A549 (cell line): Measurements from ENCODE around the gene ANXA2. TPM values are rescaled to one million over a fixed set of nuclear protein-coding genes. Genes with fewer than 3 reads are reported as not detected.

Experiments
- ATAC-seq, 2 experiments: fragments of 200-7000 bp in 1 of 2; fragments of >200 bp in 1 of 2; cut with Nextera tagmentation in 1 of 2; cut with Tn5 transposase in 1 of 2; 3 replicates each; pipeline versions ENCODE4 v1.8.0 to v1.9.1; 2018 to 2020; ENCODE audit warnings: mild to moderate bottlenecking in 1 of 2, moderate library complexity in 1 of 2
- CTCF ChIA-PET: fragments of 300-600 bp; sonication (Branson Sonifier 250); formaldehyde crosslinking; extraction: SDS; loops from one replicate; lab custom pipeline; 2021; ENCODE audit warnings: antibody characterized with exemption, inconsistent platforms; lab: Yijun Ruan, JAX
- POLR2A ChIA-PET: fragments of 350-600 bp; formaldehyde crosslinking; extraction: SDS; loops from one replicate; lab custom pipeline; 2021; ENCODE audit warnings: antibody characterized with exemption, inconsistent platforms; lab: Yijun Ruan, JAX
- DNase-seq, 2 experiments: peaks; one replicate each; pipeline versions ENCODE4 v3.0.0 to v3.0.0-alpha.2; 2011 to 2016; ENCODE audit warnings: low read depth in 1 of 2, low spot score in 1 of 2
- FAIRE-seq: peaks from 2 replicates; lab custom pipeline; 2011; peaks lifted over from hg19 to GRCh38; lab: Jason Lieb, UNC
- H3K27ac ChIP-seq, 2 experiments: fragments of >200 bp; sonication (Bioruptor Twin); formaldehyde crosslinking; 3 replicates each; pipeline ENCODE4 v1.5.1; 2016 to 2017
- H3K4me1 ChIP-seq: fragments of >200 bp; sonication (Bioruptor Twin); formaldehyde crosslinking; 3 replicates; pipeline ENCODE4 v1.6.1; 2016
- H3K4me2 ChIP-seq: fragments of >200 bp; sonication (Bioruptor Twin); formaldehyde crosslinking; 3 replicates; pipeline ENCODE4 v1.6.1; 2016
- H3K4me3 ChIP-seq: fragments of >200 bp; sonication (Bioruptor Twin); formaldehyde crosslinking; 3 replicates; pipeline ENCODE4 v1.5.1; 2016
- H3K9me3 ChIP-seq: fragments of >200 bp; sonication (Bioruptor Twin); formaldehyde crosslinking; 3 replicates; pipeline ENCODE4 v1.6.1; 2016
- ATOH8 ChIP-seq: fragments of 250-450 bp; sonication (Bioruptor Pico); IDR thresholded peaks from 2 replicates; pipeline ENCODE4 v1.5.0; 2020; ENCODE audit warnings: low read depth, mild to moderate bottlenecking, moderate library complexity
- BCL3 ChIP-seq: fragments of >200 bp; sonication (Bioruptor Twin); formaldehyde crosslinking; IDR thresholded peaks from 3 replicates; pipeline ENCODE4 v1.6.1; 2016
- CBX8 ChIP-seq: fragments of 200-600 bp; sonication (generic); IDR thresholded peaks from 2 replicates; pipeline ENCODE4 v1.6.1; 2016
- CEBPB ChIP-seq, 2 experiments: fragments of >200 bp in 1 of 2; sonication (Bioruptor Twin) in 1 of 2; formaldehyde crosslinking in 1 of 2; IDR thresholded peaks; 2 replicates each; pipeline ENCODE4 v1.6.1; 2012 to 2016
- CTCF ChIP-seq: fragments of >200 bp; sonication (Bioruptor Twin); formaldehyde crosslinking; IDR thresholded peaks from 3 replicates; pipeline ENCODE4 v1.5.1; 2016
- EHF ChIP-seq: fragments of 250-450 bp; sonication (Bioruptor Pico); IDR thresholded peaks from 2 replicates; pipeline ENCODE4 v1.5.0; 2020; ENCODE audit warnings: mild to moderate bottlenecking
- ELK1 ChIP-seq: fragments of 150-350 bp; IDR thresholded peaks from 2 replicates; pipeline ENCODE4 v1.6.1; 2014; ENCODE audit warnings: low read depth, mild to moderate bottlenecking, low read length
- FOSL2 ChIP-seq, 2 experiments: fragments of 450-650 bp in 1 of 2; fragments of >200 bp in 1 of 2; sonication (Bioruptor Twin) in 1 of 2; formaldehyde crosslinking; IDR thresholded peaks; 2 replicates each; pipeline versions ENCODE4 v1.5.0 to v1.6.1; 2016 to 2020; ENCODE audit warnings: mild to moderate bottlenecking in 1 of 2, moderate library complexity in 1 of 2
- HDAC2 ChIP-seq: fragments of 200-600 bp; sonication (generic); IDR thresholded peaks from 2 replicates; pipeline ENCODE4 v1.6.1; 2016
- HEYL ChIP-seq: fragments of 250-450 bp; sonication (Bioruptor Pico); IDR thresholded peaks from 2 replicates; pipeline ENCODE4 v1.8.0; 2021; ENCODE audit warnings: mild to moderate bottlenecking, moderate library complexity
- HMGXB4 ChIP-seq: fragments of 250-450 bp; sonication (Bioruptor Pico); IDR thresholded peaks from 2 replicates; pipeline ENCODE4 v1.5.0; 2021; ENCODE audit warnings: mild to moderate bottlenecking, moderate library complexity, borderline replicate concordance
- HOXA7 ChIP-seq: fragments of 250-450 bp; sonication (Bioruptor Pico); IDR thresholded peaks from 2 replicates; pipeline ENCODE4 v1.5.0; 2020; ENCODE audit warnings: mild to moderate bottlenecking, moderate library complexity
- HOXB13 ChIP-seq: fragments of 250-450 bp; sonication (Bioruptor Pico); IDR thresholded peaks from 2 replicates; pipeline ENCODE4 v1.5.0; 2020; ENCODE audit warnings: low read depth, mild to moderate bottlenecking, moderate library complexity
- JUN ChIP-seq, 2 experiments: fragments of >200 bp; sonication (Bioruptor Twin); formaldehyde crosslinking; IDR thresholded peaks; 2 replicates in 1 of 2; 3 replicates in 1 of 2; pipeline ENCODE4 v1.6.1; 2016 to 2017
- KDM5A ChIP-seq: fragments of 200-600 bp; sonication (generic); IDR thresholded peaks from 2 replicates; pipeline ENCODE4 v1.6.1; 2016; ENCODE audit warnings: antibody characterized with exemption, mild to moderate bottlenecking
- NFE2L2 ChIP-seq: fragments of 150-350 bp; conservative IDR thresholded peaks from 2 replicates; pipeline ENCODE4 v1.6.1; 2014; ENCODE audit warnings: low read length
- POLR2AphosphoS2 ChIP-seq: conservative IDR thresholded peaks from 2 replicates; pipeline ENCODE4 v1.6.1; 2012; ENCODE audit warnings: low read length, improper control_type of control experiment, inconsistent platforms
- RARB ChIP-seq: fragments of 250-450 bp; sonication (Bioruptor Pico); IDR thresholded peaks from 2 replicates; pipeline ENCODE4 v1.8.0; 2021; ENCODE audit warnings: mild to moderate bottlenecking, moderate library complexity
- REST ChIP-seq: fragments of 200-600 bp; sonication (generic); IDR thresholded peaks from 2 replicates; pipeline ENCODE4 v1.6.1; 2016; ENCODE audit warnings: antibody characterized with exemption, mild to moderate bottlenecking, moderate library complexity
- RFX5 ChIP-seq: fragments of 450-650 bp; IDR thresholded peaks from 2 replicates; pipeline ENCODE4 v1.7.1; 2014; ENCODE audit warnings: antibody characterized with exemption, mild to moderate bottlenecking, moderate library complexity
- SMC3 ChIP-seq: fragments of >200 bp; sonication (Bioruptor Twin); formaldehyde crosslinking; IDR thresholded peaks from 3 replicates; pipeline ENCODE4 v1.6.1; 2018; ENCODE audit warnings: inconsistent platforms
- SREBF2 ChIP-seq: fragments of 450-650 bp; IDR thresholded peaks from 2 replicates; pipeline ENCODE4 v1.6.1; 2014; ENCODE audit warnings: mild to moderate bottlenecking, moderate library complexity
- ZFP36 ChIP-seq: fragments of 450-650 bp; IDR thresholded peaks from 2 replicates; pipeline ENCODE4 v1.6.1; 2014; ENCODE audit warnings: borderline replicate concordance; ENCODE audit not compliant: partially characterized antibody
- ZSCAN20 ChIP-seq: fragments of 250-450 bp; sonication (Bioruptor Pico); IDR thresholded peaks from 2 replicates; pipeline ENCODE4 v1.8.0; 2022; ENCODE audit warnings: mild to moderate bottlenecking, moderate library complexity
- WGBS: methylation state at CpG from one replicate; pipeline ENCODE4 v1.1.6; 2017; ENCODE audit errors: missing lambda C conversion rate; 5-methylcytosine and 5-hydroxymethylcytosine counted together
- polyA plus RNA-seq, 4 experiments: library from polyadenylated mRNA; depleted of rRNA in 3 of 4; stranded (reverse); fragments of >200 nt; fragmentation: RNase III in 1 of 4; extraction: RNeasy Plus Mini Kit Qiagen cat#74134 plus additional on column Dnase treatment in 1 of 4; gene quantifications; 2 replicates in 3 of 4; 3 replicates in 1 of 4; pipeline ENCODE4 v1.2.3, GENCODE V29; 2011 to 2017

The ANXA2 gene
- polyA plus RNA-seq, 2 of the 4 experiments (the other 2 are of a cell fraction) = 4,707 to 5,746 TPM

GRCh38 chr15:60350108-60350507, 47.7 kb downstream of the ANXA2 start:
- Histone ChIP-seq H3K27ac (peak overlapping the region; percentile 40 to 58; a peak in 4 of 6 replicates), H3K4me3 (no peak overlapping the region), H3K4me1 (peaks cover 99% of the 10 kb centered on the region), H3K4me2 (peak overlapping the region; percentile 29; the same call in 2 of the 3 replicates), H3K9me3 (no peaks in the 10 kb centered on the region)
- POLR2A ChIA-PET = no interaction called here
- ATAC-seq (peak; percentile 44 to 65), DNase-seq (peak in 1 of 2 experiments; percentile 36), FAIRE-seq (no peak)
- 83% methylated on average over 2 of the region's 2 CpGs for WGBS
- CTCF ChIA-PET = interaction anchor here (1.0 to 3.2 kb wide), 7 partner anchors 12 to 609 kb away, joined by 3 to 34 read pairs (median 9); no protein-coding TSS in a partner anchor
- TF ChIP-seq JUN (IDR thresholded peaks at IDR 0.05) (0 out of 5 replicates have a peak, but pooled peaks of 1 of the 2 experiments have one; percentile 29), KDM5A (no peak), HOXB13 (CRISPR knock-in tag) (no peak), ZSCAN20 (CRISPR knock-in tag) (no peak)

GRCh38 chr15:60349589-60349988, 48.2 kb downstream of the ANXA2 start:
- no peak overlapping the region for H3K4me3 ChIP-seq
- ATAC-seq (no peak), DNase-seq (no peak), FAIRE-seq (no peak)
- 90% methylated on average over 2 of the region's 2 CpGs for WGBS
- H3K9me3 ChIP-seq = no peaks in the 10 kb centered on the region
- peak overlapping the region; percentile 29 for H3K4me2 ChIP-seq
- H3K27ac ChIP-seq = peak overlapping the region; percentile 28 to 58; a peak in 5 of 6 replicates
- TF ChIP-seq SMC3 (no peak), SREBF2 (no peak), ELK1 (no peak), CEBPB (IDR thresholded peaks at IDR 0.05) (no peak), ZFP36 (no peak), RARB (no peak), RFX5 (no peak), CTCF (no peak), BCL3 (no peak), CBX8 (no peak), ATOH8 (CRISPR knock-in tag) (no peak), EHF (CRISPR knock-in tag) (no peak), FOSL2 (IDR thresholded peaks at IDR 0.05) (no peak), FOSL2 (CRISPR knock-in tag; IDR thresholded peaks at IDR 0.05) (no peak), POLR2AphosphoS2 (no peak), HOXA7 (CRISPR knock-in tag) (no peak), HDAC2 (no peak), HEYL (no peak), REST (no peak), HMGXB4 (CRISPR knock-in tag) (no peak), NFE2L2 (no peak)
- ChIA-PET CTCF (no interaction called here), POLR2A (no interaction called here)
- H3K4me1 ChIP-seq = peaks cover 99% of the 10 kb centered on the region
